Stimulated activated CD8-positive, alpha-beta memory T cell treated with anti-CD3 and anti-CD28 coated beads, Interleukin-2, amount 100 ng/mL, for 1 hour (primary cell): ENCODE data around the gene LAMC3.
"Not testable (repeated sequence)": the region's sequence is repeated elsewhere in the genome, so short reads cannot be mapped to it uniquely, and the experiment has no call there.

Experiments used
- DNase-seq, 2 donors: peaks; one replicate each; pipeline ENCODE4 v3.0.0-alpha.2; 2020; ENCODE audit warnings: low read depth in 2 of 2

The LAMC3 gene

GRCh38 chr9:131097126-131097947, 88.4 kb downstream of the LAMC3 start:
- no peak for DNase-seq

- DNase-seq: no peak
These were observed 88.9 kb downstream of the LAMC3 start for GRCh38 chr9:131097948-131098278.

- no peak for DNase-seq
These were observed 89.6 kb downstream of the LAMC3 start for GRCh38 chr9:131098391-131099101.

DNA sequence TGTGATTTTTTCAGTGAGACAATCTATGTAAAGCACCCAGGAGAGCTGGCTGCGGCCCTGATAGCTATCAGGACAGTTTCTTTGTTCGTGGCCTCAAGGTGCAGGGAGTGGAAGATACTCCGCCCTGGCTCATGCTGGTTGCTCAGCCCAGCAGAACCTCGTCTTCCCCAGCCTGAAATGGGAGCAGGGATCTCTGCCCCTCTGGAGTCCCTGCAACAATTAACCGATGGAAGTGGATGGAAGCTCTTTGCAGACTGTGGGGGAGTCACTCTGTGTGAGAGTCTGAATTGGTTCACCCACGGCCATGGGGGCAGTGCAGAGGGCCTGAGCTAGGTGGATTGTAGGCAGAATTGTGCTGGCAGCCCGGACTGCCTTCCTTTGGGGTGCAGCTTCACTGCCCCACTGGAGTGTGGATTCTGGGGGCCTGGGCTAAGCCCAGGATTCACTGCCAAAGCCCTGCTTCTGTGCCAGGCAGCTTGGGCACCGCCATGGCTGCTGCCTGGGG, 90.2 kb downstream of the LAMC3 start:
- no peak for DNase-seq

- not testable (repeated sequence) for DNase-seq
These were observed 90.9 kb downstream of the LAMC3 start for GRCh38 chr9:131099845-131100244.

GRCh38 chr9:131100445-131100844, 91.5 kb downstream of the LAMC3 start:
- DNase-seq: no peak

- DNase-seq: no peak
These were observed 92.4 kb downstream of the LAMC3 start for GRCh38 chr9:131101207-131101964.

DNA sequence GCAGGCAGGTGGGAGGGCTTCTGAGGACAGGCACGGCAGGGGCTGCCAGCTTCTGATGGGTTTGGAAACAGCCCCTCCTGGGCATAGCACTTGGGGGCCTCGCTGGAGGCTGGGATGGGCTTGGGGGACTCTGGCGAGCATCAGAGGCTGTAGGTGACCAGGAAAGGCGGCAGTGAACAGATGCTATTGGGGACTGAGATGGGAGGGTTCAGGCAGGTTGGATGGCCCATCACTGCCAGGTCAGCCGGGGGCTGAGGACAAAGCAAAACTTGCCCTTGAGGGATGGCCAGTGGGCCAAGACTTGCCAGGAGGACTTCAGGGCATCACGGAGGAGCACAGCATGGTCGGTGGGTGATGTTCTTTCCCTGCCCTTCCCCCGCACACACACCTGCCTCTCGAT, 94.0 kb downstream of the LAMC3 start:
- no peak for DNase-seq

GRCh38 chr9:131103535-131103934, 94.6 kb downstream of the LAMC3 start:
- no peak for DNase-seq

- no peak for DNase-seq
These were observed 95.2 kb downstream of the LAMC3 start for GRCh38 chr9:131104016-131104740.

GRCh38 chr9:131105952-131106351, 97.0 kb downstream of the LAMC3 start:
- no peak for DNase-seq

DNA sequence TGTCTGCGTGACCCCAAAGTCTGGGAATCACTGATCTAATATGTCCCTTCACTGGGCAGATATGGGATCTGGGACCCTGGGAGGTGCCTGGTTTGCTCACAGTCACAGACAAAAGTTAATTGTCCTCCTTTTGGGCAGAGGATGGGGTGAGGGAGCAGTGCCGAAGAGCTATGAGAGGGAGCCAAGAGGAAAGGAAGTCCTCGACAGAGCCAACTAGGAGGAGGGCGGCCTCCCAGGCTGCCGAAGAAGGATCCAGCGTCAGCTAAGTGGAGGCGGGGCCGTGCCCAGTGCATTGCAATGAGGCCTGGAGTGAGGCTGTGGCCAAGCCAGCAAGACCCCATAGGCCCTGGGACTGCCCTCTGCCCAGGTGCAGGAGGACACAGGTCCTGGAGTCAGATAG, 98.8 kb downstream of the LAMC3 start:
- no peak for DNase-seq

- no peak for DNase-seq
These were observed 102.3 kb downstream of the LAMC3 start for GRCh38 chr9:131111186-131111853.

DNA sequence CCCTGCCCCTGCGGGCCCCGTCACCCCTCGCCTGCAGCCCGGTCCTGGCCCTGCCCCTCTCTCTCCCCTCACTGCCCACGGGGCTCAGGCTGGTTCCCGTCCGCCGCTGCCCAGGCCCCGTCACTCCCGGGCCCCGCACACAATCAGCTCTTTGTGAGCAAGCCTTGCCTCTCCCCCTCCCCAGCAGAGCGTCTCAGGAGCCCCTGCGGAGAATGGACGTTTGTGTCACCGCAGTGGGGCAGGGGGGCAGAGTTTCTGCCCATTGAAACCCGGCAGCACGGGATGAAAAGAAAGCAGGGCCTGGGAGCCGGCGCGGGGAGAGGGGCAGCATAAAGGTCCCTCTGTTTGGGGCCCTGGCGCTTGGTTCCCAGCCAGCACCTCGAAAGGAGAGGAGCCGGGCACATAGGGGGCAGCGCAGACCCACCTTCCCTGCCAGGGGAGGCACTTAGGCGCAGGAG, 102.9 kb downstream of the LAMC3 start:
- no peak for DNase-seq

- DNase-seq: no peak
These were observed 103.6 kb downstream of the LAMC3 start for GRCh38 chr9:131112374-131113154.

DNA sequence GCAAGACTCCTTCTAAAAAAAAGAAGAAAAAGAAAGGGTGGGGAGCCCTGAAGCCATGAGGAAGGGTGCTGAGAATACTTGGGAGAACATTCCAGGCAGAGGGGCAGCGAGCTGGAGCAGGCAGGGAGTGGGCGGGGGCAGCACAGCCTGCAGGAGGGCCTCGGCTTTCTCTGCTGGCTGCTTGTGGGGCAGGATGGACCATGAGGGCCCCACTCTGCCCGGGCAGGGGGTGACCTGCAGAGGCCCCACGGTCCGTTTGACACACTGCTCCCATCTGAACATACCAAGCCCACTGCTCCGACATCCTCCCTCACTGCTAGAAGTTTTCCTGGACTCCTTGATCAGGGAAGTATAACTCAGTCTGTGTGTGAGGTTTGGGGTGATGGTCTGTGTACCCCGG, 104.7 kb downstream of the LAMC3 start:
- no peak for DNase-seq

GRCh38 chr9:131114084-131114535, 105.1 kb downstream of the LAMC3 start:
- DNase-seq: no peak

DNA sequence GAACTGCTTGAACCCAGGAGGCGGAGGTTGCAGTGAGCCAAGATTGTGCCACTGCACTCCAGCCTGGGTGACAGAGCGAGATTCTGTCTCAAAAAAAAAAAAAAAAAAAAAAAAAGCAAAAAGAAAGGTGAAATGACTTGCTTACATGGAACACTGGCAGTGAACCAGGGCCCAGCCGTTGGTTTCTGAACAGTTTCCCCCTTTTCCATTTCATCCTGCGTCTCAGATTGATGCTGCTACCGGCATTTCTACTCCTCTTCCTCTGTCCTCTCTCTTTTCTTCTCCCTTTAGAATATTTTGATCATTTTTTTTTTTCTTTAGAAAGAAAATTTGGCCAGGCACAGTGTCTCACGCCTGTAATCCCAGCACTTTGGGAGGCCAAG, 106.4 kb downstream of the LAMC3 start:
- DNase-seq: not testable (repeated sequence)

GRCh38 chr9:131116281-131117120, 107.5 kb downstream of the LAMC3 start:
- no peak for DNase-seq
